ENCODE data around the gene S100A9. TPM values are rescaled to one million over a fixed set of nuclear protein-coding genes. Genes with fewer than 3 reads are reported as not detected.
A peak's percentile ranks its signal among the peaks of the same experiment; 100 is the strongest.
"Not testable (repeated sequence)": the region's sequence is repeated elsewhere in the genome, so short reads cannot be mapped to it uniquely, and the experiment has no call there.

The S100A9 gene
- total RNA-seq (2014; rRNA removed; shearing (Covaris generic)): 1.8 TPM in 1 of 2 replicates, not detected in the other

GRCh38 chr1:153357853-153358690 is at the start of gene S100A9:
S100A9 (plus strand) TSS chr1:153357854; CDS start chr1:153358284, 430 bp downstream.
- no peak for DNase-seq (ENCODE audit: low spot score)

GRCh38 chr1:153308540-153308939 is 49.1 kb upstream of the S100A9 start:
- DNase-seq (ENCODE audit: low spot score): no peak

GRCh38 chr1:153309441-153309840 is 48.2 kb upstream of the S100A9 start:
- no peak for DNase-seq (ENCODE audit: low spot score)

- no peak for DNase-seq (ENCODE audit: low spot score)
Measured at GRCh38 chr1:153310526-153310925, 47.1 kb upstream of the S100A9 start.

GRCh38 chr1:153312570-153313186 is 45.0 kb upstream of the S100A9 start, which contains the start of gene PGLYRP3:
PGLYRP3 (minus strand) TSS chr1:153312952; CDS start chr1:153310665, 2,287 bp downstream.
- DNase-seq (ENCODE audit: low spot score): peak; percentile 18

GRCh38 chr1:153313288-153313687 is 44.4 kb upstream of the S100A9 start:
- no peak for DNase-seq (ENCODE audit: low spot score)

- not testable (repeated sequence) for DNase-seq (ENCODE audit: low spot score)
Measured at GRCh38 chr1:153314388-153314787, 43.3 kb upstream of the S100A9 start.

- not testable (repeated sequence) for DNase-seq (ENCODE audit: low spot score)
Measured at GRCh38 chr1:153316013-153316412, 41.6 kb upstream of the S100A9 start.

GRCh38 chr1:153318145-153318544 is 39.5 kb upstream of the S100A9 start:
- not testable (repeated sequence) for DNase-seq (ENCODE audit: low spot score)

GRCh38 chr1:153322568-153322967 is 35.1 kb upstream of the S100A9 start:
- DNase-seq (ENCODE audit: low spot score): no peak

GRCh38 chr1:153324912-153325311 is 32.7 kb upstream of the S100A9 start:
- no peak for DNase-seq (ENCODE audit: low spot score)

GRCh38 chr1:153333902-153334301 is 23.8 kb upstream of the S100A9 start:
- DNase-seq (ENCODE audit: low spot score): no peak

GRCh38 chr1:153336650-153337049 is 21.0 kb upstream of the S100A9 start:
- DNase-seq (ENCODE audit: low spot score): no peak

GRCh38 chr1:153337980-153338853 is 19.4 kb upstream of the S100A9 start:
- no peak for DNase-seq (ENCODE audit: low spot score)

GRCh38 chr1:153339802-153340201 is 17.9 kb upstream of the S100A9 start:
- DNase-seq (ENCODE audit: low spot score): no peak

GRCh38 chr1:153340356-153340755 is 17.3 kb upstream of the S100A9 start:
- DNase-seq (ENCODE audit: low spot score): no peak

GRCh38 chr1:153341431-153341934 is 16.2 kb upstream of the S100A9 start:
- no peak for DNase-seq (ENCODE audit: low spot score)

- DNase-seq (ENCODE audit: low spot score): no peak
Measured at GRCh38 chr1:153342178-153342577, 15.5 kb upstream of the S100A9 start.

GRCh38 chr1:153343040-153343681 is 14.5 kb upstream of the S100A9 start:
- DNase-seq (ENCODE audit: low spot score): no peak

- no peak for DNase-seq (ENCODE audit: low spot score)
Measured at GRCh38 chr1:153343811-153344717, 13.6 kb upstream of the S100A9 start.

Data from HT-29 (cell line).